ENCODE data around the gene ICAM4.

DNA sequence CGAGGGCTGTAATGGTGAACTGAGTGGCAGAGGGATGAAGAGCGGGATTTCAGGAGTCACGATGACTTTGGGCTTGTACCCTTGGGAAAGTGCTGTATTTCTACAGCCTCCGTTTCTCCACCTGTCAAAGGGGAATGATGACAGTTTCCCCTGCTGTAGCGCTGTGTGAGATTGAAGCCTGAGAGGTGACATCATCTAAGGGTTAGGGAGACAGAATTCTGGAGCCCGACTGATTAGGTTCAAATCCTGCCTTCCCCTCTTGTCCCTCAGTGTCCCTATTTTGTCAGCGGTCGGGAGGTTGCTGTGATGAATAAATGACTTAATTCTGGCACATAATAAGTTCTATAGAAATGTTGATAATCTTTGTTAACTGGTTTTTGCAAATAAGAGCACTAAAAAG is 34.0 kb upstream of the ICAM4 start:
- TF ChIP-seq, protein P1, sequence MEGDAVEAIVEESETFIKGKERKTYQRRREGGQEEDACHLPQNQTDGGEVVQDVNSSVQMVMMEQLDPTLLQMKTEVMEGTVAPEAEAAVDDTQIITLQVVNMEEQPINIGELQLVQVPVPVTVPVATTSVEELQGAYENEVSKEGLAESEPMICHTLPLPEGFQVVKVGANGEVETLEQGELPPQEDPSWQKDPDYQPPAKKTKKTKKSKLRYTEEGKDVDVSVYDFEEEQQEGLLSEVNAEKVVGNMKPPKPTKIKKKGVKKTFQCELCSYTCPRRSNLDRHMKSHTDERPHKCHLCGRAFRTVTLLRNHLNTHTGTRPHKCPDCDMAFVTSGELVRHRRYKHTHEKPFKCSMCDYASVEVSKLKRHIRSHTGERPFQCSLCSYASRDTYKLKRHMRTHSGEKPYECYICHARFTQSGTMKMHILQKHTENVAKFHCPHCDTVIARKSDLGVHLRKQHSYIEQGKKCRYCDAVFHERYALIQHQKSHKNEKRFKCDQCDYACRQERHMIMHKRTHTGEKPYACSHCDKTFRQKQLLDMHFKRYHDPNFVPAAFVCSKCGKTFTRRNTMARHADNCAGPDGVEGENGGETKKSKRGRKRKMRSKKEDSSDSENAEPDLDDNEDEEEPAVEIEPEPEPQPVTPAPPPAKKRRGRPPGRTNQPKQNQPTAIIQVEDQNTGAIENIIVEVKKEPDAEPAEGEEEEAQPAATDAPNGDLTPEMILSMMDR (IDR thresholded peaks at IDR 0.05) = no peak
- TF ChIP-seq POLR2A (IDR thresholded peaks at IDR 0.05) = no peak
